Measurements from ENCODE around the gene TSTD2.

Gene TSTD2

GRCh38 chr9:97567894-97568202, 65.3 kb downstream of the TSTD2 start:
- H3K4me3 ChIP-seq (ENCODE audit: low read depth, low read length), result no peak overlapping the region
- TF ChIP-seq CTCF (IDR thresholded peaks at IDR 0.05; ENCODE audit: borderline replicate concordance, insufficient read depth, low read depth, low read length), result no peak

- no peak for TF ChIP-seq CTCF (IDR thresholded peaks at IDR 0.05; ENCODE audit: borderline replicate concordance, insufficient read depth, low read depth, low read length)
- no peak overlapping the region for H3K4me3 ChIP-seq (ENCODE audit: low read depth, low read length)
Measured at GRCh38 chr9:97567182-97567893, 65.8 kb downstream of the TSTD2 start.

- no peak for TF ChIP-seq CTCF (IDR thresholded peaks at IDR 0.05; ENCODE audit: borderline replicate concordance, insufficient read depth, low read depth, low read length)
- no peak overlapping the region for H3K4me3 ChIP-seq (ENCODE audit: low read depth, low read length)
Measured at GRCh38 chr9:97565262-97565661, 67.9 kb downstream of the TSTD2 start.

- TF ChIP-seq CTCF (IDR thresholded peaks at IDR 0.05; ENCODE audit: borderline replicate concordance, insufficient read depth, low read depth, low read length), result no peak
- no peak overlapping the region for H3K4me3 ChIP-seq (ENCODE audit: low read depth, low read length)
Measured at GRCh38 chr9:97564291-97565175, 68.6 kb downstream of the TSTD2 start.

- H3K4me3 ChIP-seq (ENCODE audit: low read depth, low read length), result no peak overlapping the region
- TF ChIP-seq CTCF (IDR thresholded peaks at IDR 0.05; ENCODE audit: borderline replicate concordance, insufficient read depth, low read depth, low read length), result no peak
Measured at GRCh38 chr9:97563458-97564135, 69.6 kb downstream of the TSTD2 start.

- H3K4me3 ChIP-seq (ENCODE audit: low read depth, low read length), result no peak overlapping the region
- no peak for TF ChIP-seq CTCF (IDR thresholded peaks at IDR 0.05; ENCODE audit: borderline replicate concordance, insufficient read depth, low read depth, low read length)
Measured at GRCh38 chr9:97562542-97562941, 70.6 kb downstream of the TSTD2 start.
